ENCODE data around the gene AAMP.

Gene AAMP

DNA sequence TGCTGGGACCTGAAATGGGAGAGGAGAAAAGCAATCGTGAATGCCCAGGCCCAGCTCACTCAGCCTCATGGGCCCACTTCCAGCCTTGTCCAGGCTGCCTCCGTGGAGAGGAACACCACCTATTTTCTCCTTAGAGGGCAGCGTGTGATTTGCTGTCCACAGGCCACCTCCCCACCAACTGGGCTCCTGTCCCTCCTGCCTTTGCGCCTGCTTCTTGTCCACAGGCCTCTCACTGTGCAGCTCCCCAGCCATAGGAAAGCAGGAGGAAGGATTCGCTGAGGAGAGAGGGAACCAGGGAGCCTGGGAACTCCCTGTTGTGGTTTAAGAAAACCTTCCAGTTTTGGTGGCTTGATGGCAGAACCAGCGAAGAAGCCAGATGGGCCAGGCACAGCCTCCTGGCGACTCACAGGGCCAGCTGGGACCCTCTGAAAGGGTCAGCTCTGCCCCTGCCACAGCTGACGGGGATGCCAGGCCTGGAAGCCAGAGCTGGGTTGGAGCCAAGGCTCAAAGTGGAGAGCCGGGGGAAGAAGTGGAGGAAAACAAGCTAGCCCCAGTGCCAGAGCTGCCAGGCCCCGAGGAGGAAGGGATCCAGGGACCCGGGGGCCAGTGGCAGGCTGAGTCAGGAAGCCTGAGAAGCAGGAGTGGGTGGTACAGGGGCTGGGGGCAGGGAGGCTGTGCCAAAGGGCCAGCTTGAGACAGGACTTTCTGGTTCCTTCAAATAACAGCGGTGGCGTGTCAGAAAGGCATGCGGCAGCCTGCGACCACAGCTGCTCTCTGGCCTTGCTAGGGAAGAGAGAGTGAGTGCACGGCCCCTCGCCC lies 12.4 kb upstream of the AAMP start:
- CTCF ChIA-PET, result interaction anchor here (1.0 to 20.2 kb wide), 2 partner anchors 7 to 74 kb away, joined by 3 to 383 read pairs; partner anchors contain the start of genes AAMP, CATIP and PNKD
- Histone ChIP-seq H3K4me1 (ENCODE audit: control extremely low read depth in 1 of 4, control insufficient read depth in 4 of 4, insufficient read depth in 4 of 4, low read length in 3 of 4) (peaks cover 11 to 36% (median 30%) of the 10 kb centered on the region in 4 experiments), H3K9me3 (ENCODE audit: control extremely low read depth in 1 of 5, control insufficient read depth in 4 of 5, insufficient read depth in 2 of 5, low read depth in 1 of 5, low read length in 4 of 5) (no peaks in the 10 kb centered on the region), H3K27me3 (replicated peaks in 2 of 5; ENCODE audit: control insufficient read depth in 4 of 5, insufficient read depth in 5 of 5, low read length in 4 of 5) (no peaks in the 10 kb centered on the region), H3K27ac (ENCODE audit: insufficient read depth in 1 of 2, low read depth in 1 of 2, low read length in 2 of 2, poor library complexity in 1 of 2, severe bottlenecking in 2 of 2) (peak overlapping the region in 1 of 2 experiments; percentile 50), H3K36me3 (ENCODE audit: control insufficient read depth in 4 of 4, insufficient read depth in 4 of 4, low read length in 3 of 4) (peaks cover 16 to 72% (median 46%) of the 10 kb centered on the region in 4 experiments), H3K4me3 (ENCODE audit: control insufficient read depth in 1 of 7, extremely low read depth in 1 of 7, insufficient read depth in 4 of 7, low read depth in 2 of 7, low read length in 6 of 7) (no peak overlapping the region)
- DNase-seq, result no peak
- POLR2A ChIA-PET, result no interaction called here
- WGBS (ENCODE audit: insufficient coverage), result 93% methylated on average over 15 of the region's 17 CpGs

- Histone ChIP-seq H3K4me1 (ENCODE audit: control extremely low read depth in 1 of 4, control insufficient read depth in 4 of 4, insufficient read depth in 4 of 4, low read length in 3 of 4) (peaks cover 10 to 27% (median 21%) of the 10 kb centered on the region in 4 experiments), H3K27me3 (replicated peaks in 2 of 5; ENCODE audit: control insufficient read depth in 4 of 5, insufficient read depth in 5 of 5, low read length in 4 of 5) (no peaks in the 10 kb centered on the region), H3K4me3 (ENCODE audit: control insufficient read depth in 1 of 7, extremely low read depth in 1 of 7, insufficient read depth in 4 of 7, low read depth in 2 of 7, low read length in 6 of 7) (no peak overlapping the region), H3K36me3 (ENCODE audit: control insufficient read depth in 4 of 4, insufficient read depth in 4 of 4, low read length in 3 of 4) (peaks cover 18 to 82% (median 56%) of the 10 kb centered on the region in 4 experiments), H3K27ac (ENCODE audit: insufficient read depth in 1 of 2, low read depth in 1 of 2, low read length in 2 of 2, poor library complexity in 1 of 2, severe bottlenecking in 2 of 2) (no peak overlapping the region), H3K9me3 (ENCODE audit: control extremely low read depth in 1 of 5, control insufficient read depth in 4 of 5, insufficient read depth in 2 of 5, low read depth in 1 of 5, low read length in 4 of 5) (no peaks in the 10 kb centered on the region)
- ChIA-PET CTCF (interaction anchor here (20.2 kb wide), 1 partner anchor 7 kb away, joined by 383 read pairs; the partner anchor contains the start of genes AAMP and PNKD), POLR2A (interaction anchor here (1.0 kb wide), 1 partner anchor 9 kb away, joined by 4 read pairs; no protein-coding TSS in a partner anchor)
- DNase-seq, result no peak
- 63% methylated on average over 2 of the region's 3 CpGs for WGBS (ENCODE audit: insufficient coverage)
These were observed 11.5 kb upstream of the AAMP start for GRCh38 chr2:218281449-218281848.

DNA sequence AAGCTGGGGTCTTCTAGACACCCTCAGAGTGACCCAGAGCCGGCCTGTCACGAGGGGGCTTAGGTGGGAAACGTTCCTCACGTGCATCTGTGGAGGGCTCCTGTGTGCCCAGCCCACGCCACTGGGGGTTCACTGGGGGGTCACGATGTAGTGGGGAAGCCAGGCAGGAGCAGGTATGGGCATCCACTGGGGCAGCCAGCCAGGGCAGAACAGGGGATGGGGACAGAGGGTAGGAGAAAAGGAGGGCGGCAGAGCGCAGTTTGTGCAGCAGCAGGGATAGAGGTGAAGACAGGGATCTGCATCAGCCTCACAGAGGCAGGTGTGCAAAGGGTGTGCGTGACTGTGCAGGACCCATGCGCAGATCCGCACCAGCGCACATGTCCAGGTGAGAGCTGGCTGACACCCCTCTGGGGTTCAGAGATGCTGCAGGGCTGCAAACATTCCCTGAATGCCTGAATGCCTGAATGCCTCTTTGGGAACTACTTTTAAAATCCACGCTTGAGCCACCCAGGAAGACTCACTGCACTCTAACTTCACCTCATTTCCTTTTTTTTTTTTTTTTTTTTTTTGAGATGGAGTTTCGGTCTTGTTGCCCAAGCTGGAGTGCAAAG lies 10.4 kb upstream of the AAMP start:
- ChIA-PET CTCF (interaction anchor here (1.1 to 20.2 kb wide), 5 partner anchors 5 to 121 kb away, joined by 3 to 383 read pairs (median 5); partner anchors contain the start of genes AAMP, PNKD and TMBIM1), POLR2A (no interaction called here)
- WGBS (ENCODE audit: insufficient coverage), result 99% methylated on average over 11 of the region's 14 CpGs
- H3K4me3 ChIP-seq (ENCODE audit: control insufficient read depth in 1 of 7, extremely low read depth in 1 of 7, insufficient read depth in 4 of 7, low read depth in 2 of 7, low read length in 6 of 7), result no peak overlapping the region
- DNase-seq, result no peak
- H3K27ac ChIP-seq (ENCODE audit: insufficient read depth in 1 of 2, low read depth in 1 of 2, low read length in 2 of 2, poor library complexity in 1 of 2, severe bottlenecking in 2 of 2), result no peak overlapping the region
- peaks cover 0 to 16% (median 10%) of the 10 kb centered on the region in 4 experiments for H3K4me1 ChIP-seq (ENCODE audit: control extremely low read depth in 1 of 4, control insufficient read depth in 4 of 4, insufficient read depth in 4 of 4, low read length in 3 of 4)
- no peaks in the 10 kb centered on the region for H3K9me3 ChIP-seq (ENCODE audit: control extremely low read depth in 1 of 5, control insufficient read depth in 4 of 5, insufficient read depth in 2 of 5, low read depth in 1 of 5, low read length in 4 of 5)
- H3K36me3 ChIP-seq (ENCODE audit: control insufficient read depth in 4 of 4, insufficient read depth in 4 of 4, low read length in 3 of 4), result peaks cover 18 to 89% (median 66%) of the 10 kb centered on the region in 4 experiments
- H3K27me3 ChIP-seq (replicated peaks in 2 of 5; ENCODE audit: control insufficient read depth in 4 of 5, insufficient read depth in 5 of 5, low read length in 4 of 5), result no peaks in the 10 kb centered on the region

DNA sequence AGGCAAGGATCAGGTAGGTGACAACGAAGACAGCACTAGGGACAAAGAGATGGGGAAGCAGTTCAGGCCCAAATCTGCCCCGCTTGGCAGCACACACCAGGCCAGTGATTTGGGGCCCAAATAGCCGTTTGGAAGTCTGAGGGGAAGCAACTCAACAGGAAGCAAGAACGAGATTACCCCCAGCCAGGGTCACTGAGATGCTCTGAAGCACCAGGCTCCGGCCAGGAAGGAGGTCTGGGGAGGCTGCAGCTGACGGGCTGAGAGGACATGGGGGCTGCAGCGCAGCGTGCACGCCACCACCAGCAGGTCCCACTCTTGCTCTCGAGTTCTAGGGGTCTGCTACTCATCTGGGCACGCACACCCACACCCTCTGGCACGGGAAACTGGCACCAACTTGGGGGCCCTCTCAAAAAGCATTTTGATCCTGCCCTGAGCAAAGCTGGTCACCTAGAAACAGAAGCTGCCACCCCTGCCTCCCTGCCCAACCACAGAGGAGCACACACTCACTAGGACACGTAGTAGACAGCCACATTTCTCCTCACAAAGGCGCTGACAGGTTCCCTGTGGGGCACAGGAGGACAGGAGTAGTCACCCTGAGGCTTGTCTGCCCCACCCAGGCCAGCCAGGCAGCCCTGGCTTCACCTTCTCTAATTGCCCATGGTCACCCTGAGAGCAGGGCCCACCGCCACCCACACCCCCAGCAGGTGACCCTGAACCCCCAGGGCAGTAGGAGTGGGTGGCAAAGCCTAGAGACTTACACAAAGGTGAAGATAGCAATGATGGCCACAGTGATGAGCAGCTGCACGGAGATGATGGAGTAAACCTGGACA lies 8.8 kb upstream of the AAMP start:
- H3K27me3 ChIP-seq (replicated peaks in 2 of 5; ENCODE audit: control insufficient read depth in 4 of 5, insufficient read depth in 5 of 5, low read length in 4 of 5), result no peaks in the 10 kb centered on the region
- DNase-seq, result no peak
- no peak overlapping the region for H3K27ac ChIP-seq (ENCODE audit: insufficient read depth in 1 of 2, low read depth in 1 of 2, low read length in 2 of 2, poor library complexity in 1 of 2, severe bottlenecking in 2 of 2)
- POLR2A ChIA-PET, result interaction anchor here (1.3 kb wide), 1 partner anchor 8 kb away, joined by 3 read pairs; no protein-coding TSS in a partner anchor
- peaks cover 18 to 96% (median 82%) of the 10 kb centered on the region in 4 experiments for H3K36me3 ChIP-seq (ENCODE audit: control insufficient read depth in 4 of 4, insufficient read depth in 4 of 4, low read length in 3 of 4)
- CTCF ChIA-PET, result interaction anchor here (1.4 to 11.2 kb wide), 2 partner anchors 12 to 123 kb away, joined by 3 to 383 read pairs; partner anchors contain the start of gene TMBIM1
- no peak overlapping the region for H3K4me3 ChIP-seq (ENCODE audit: control insufficient read depth in 1 of 7, extremely low read depth in 1 of 7, insufficient read depth in 4 of 7, low read depth in 2 of 7, low read length in 6 of 7)
- no peaks in the 10 kb centered on the region for H3K9me3 ChIP-seq (ENCODE audit: control extremely low read depth in 1 of 5, control insufficient read depth in 4 of 5, insufficient read depth in 2 of 5, low read depth in 1 of 5, low read length in 4 of 5)
- H3K4me1 ChIP-seq (ENCODE audit: control extremely low read depth in 1 of 4, control insufficient read depth in 4 of 4, insufficient read depth in 4 of 4, low read length in 3 of 4), result peaks cover 0 to 3% (median 1%) of the 10 kb centered on the region in 4 experiments
- 96% methylated on average over 15 of the region's 16 CpGs for WGBS (ENCODE audit: insufficient coverage)

DNA sequence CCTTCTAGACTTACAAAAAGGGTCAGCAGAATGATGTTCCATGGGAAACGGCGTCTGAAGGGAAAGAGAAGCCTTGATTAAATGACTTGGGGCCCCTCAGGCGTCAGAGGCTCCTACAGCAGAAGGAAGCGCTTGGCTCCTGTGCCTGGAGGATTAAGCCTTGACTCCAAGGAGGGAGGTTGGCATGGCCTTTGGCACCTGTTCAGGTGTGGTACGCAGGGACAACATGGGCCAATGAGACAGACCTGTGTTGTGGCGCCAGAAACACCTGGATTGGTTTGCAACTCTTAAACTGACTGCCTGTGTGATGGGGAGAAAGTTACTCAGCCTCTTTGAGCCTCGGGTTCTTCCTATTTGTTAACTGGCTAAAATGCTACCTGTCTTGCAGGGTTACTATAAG lies 8.0 kb upstream of the AAMP start:
- WGBS (ENCODE audit: insufficient coverage), result 99% methylated on average over 7 of the region's 7 CpGs
- Histone ChIP-seq H3K4me1 (ENCODE audit: control extremely low read depth in 1 of 4, control insufficient read depth in 4 of 4, insufficient read depth in 4 of 4, low read length in 3 of 4) (peaks cover 0 to 1% (median under 1%) of the 10 kb centered on the region in 4 experiments), H3K36me3 (ENCODE audit: control insufficient read depth in 4 of 4, insufficient read depth in 4 of 4, low read length in 3 of 4) (peaks cover 17 to 92% (median 82%) of the 10 kb centered on the region in 4 experiments), H3K4me3 (ENCODE audit: control insufficient read depth in 1 of 7, extremely low read depth in 1 of 7, insufficient read depth in 4 of 7, low read depth in 2 of 7, low read length in 6 of 7) (no peak overlapping the region), H3K27ac (ENCODE audit: insufficient read depth in 1 of 2, low read depth in 1 of 2, low read length in 2 of 2, poor library complexity in 1 of 2, severe bottlenecking in 2 of 2) (no peak overlapping the region), H3K27me3 (replicated peaks in 2 of 5; ENCODE audit: control insufficient read depth in 4 of 5, insufficient read depth in 5 of 5, low read length in 4 of 5) (no peaks in the 10 kb centered on the region), H3K9me3 (ENCODE audit: control extremely low read depth in 1 of 5, control insufficient read depth in 4 of 5, insufficient read depth in 2 of 5, low read depth in 1 of 5, low read length in 4 of 5) (no peaks in the 10 kb centered on the region)
- no peak for DNase-seq
- ChIA-PET CTCF (interaction anchor here (11.2 kb wide), 1 partner anchor 13 kb away, joined by 383 read pairs; the partner anchor contains the start of gene TMBIM1), POLR2A (interaction anchor here (1.3 kb wide), 1 partner anchor 9 kb away, joined by 3 read pairs; no protein-coding TSS in a partner anchor)

- Histone ChIP-seq H3K9me3 (ENCODE audit: control extremely low read depth in 1 of 5, control insufficient read depth in 4 of 5, insufficient read depth in 2 of 5, low read depth in 1 of 5, low read length in 4 of 5) (no peaks in the 10 kb centered on the region), H3K36me3 (ENCODE audit: control insufficient read depth in 4 of 4, insufficient read depth in 4 of 4, low read length in 3 of 4) (peaks cover 17 to 85% (median 80%) of the 10 kb centered on the region in 4 experiments), H3K4me3 (ENCODE audit: control insufficient read depth in 1 of 7, extremely low read depth in 1 of 7, insufficient read depth in 4 of 7, low read depth in 2 of 7, low read length in 6 of 7) (no peak overlapping the region), H3K27ac (ENCODE audit: insufficient read depth in 1 of 2, low read depth in 1 of 2, low read length in 2 of 2, poor library complexity in 1 of 2, severe bottlenecking in 2 of 2) (no peak overlapping the region), H3K4me1 (ENCODE audit: control extremely low read depth in 1 of 4, control insufficient read depth in 4 of 4, insufficient read depth in 4 of 4, low read length in 3 of 4) (peaks cover 0 to 8% (median 5%) of the 10 kb centered on the region in 4 experiments), H3K27me3 (replicated peaks in 2 of 5; ENCODE audit: control insufficient read depth in 4 of 5, insufficient read depth in 5 of 5, low read length in 4 of 5) (no peaks in the 10 kb centered on the region)
- ChIA-PET POLR2A (interaction anchor here (1.3 kb wide), 1 partner anchor 10 kb away, joined by 3 read pairs; no protein-coding TSS in a partner anchor), CTCF (interaction anchor here (0.9 to 11.2 kb wide), 4 partner anchors 13 to 176 kb away, joined by 3 to 383 read pairs (median 76); partner anchors contain the start of genes CATIP and TMBIM1)
- DNase-seq, result no peak
- 96% methylated on average over 10 of the region's 12 CpGs for WGBS (ENCODE audit: insufficient coverage)
These were observed 7.2 kb upstream of the AAMP start for GRCh38 chr2:218276986-218277755.
